Hippocampal formation (tissue), 2 donors: ENCODE data around the gene OSBPL5.

Source experiments
- DNase-seq, 2 donors: peaks; one replicate each; lab custom pipeline; 2025; lab: John Stamatoyannopoulos, UW

OSBPL5 gene

GRCh38 chr11:3096909-3097530 lies 68.1 kb downstream of the OSBPL5 start:
- no peak for DNase-seq

DNA sequence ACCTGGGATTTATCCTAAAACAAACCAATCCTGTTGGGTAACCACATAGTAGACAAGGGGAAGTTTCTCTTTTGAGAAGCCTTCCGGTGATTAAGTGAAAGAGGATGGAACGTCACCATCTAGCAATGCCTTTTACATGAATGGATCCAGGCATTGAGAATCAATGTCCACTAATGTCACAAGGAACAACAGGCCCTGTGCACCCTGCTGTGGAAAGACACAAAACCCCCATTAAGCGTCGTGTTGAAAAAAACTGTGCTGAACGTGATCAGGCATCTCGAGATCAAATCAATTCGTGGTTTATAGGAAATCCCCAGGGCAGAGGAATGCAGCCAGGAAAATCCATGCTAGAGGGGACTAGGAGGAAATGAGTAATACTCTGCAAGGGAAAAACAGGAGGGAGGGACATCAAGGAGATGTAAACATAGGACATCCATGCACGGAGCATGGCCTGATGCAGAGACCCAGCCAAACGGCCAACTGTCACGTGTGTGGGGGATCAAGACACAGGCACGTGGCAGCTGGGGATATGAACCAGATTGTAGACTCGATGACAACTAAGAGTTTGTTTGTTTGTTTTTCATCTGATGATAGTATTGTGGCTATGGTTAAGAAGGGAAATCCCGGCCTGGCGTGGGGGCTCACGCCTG lies 69.3 kb downstream of the OSBPL5 start:
- no peak for DNase-seq

DNA sequence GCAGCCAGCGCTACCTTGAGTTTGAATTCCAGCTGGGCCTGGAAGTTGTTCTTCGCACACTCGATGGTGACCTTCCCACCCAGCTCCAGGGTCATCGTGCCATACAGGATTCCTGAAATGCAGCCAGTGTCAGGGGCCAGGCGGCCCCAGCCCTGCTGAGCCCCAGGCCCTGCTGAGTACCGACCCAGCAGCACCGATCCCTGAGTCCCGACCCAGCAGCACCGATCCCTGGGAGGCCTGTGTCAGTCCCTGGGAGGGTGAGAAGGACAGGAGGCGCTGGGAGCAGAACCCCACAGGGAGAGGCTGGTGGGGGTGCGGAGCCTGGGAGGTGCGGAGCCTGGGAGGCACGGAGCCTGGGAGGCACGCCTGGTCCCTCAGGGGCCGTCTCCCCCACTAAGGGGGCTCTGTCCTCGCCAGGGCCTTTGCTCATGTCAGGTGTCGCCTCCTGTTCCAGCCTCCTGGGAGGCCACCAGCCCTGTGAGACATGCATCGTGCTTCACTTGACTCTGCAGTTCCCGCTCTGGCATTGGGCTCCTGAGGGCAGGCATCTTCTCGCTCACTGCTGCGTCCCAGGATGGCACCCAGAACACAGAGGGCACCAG lies 70.8 kb downstream of the OSBPL5 start:
- DNase-seq: no peak

GRCh38 chr11:3093281-3094191 lies 71.6 kb downstream of the OSBPL5 start:
- no peak for DNase-seq

- DNase-seq: no peak
Measured at GRCh38 chr11:3092603-3093141, 72.4 kb downstream of the OSBPL5 start.

GRCh38 chr11:3091846-3092602 lies 73.1 kb downstream of the OSBPL5 start:
- peak in 1 of 2 donors; percentile 66 for DNase-seq

DNA sequence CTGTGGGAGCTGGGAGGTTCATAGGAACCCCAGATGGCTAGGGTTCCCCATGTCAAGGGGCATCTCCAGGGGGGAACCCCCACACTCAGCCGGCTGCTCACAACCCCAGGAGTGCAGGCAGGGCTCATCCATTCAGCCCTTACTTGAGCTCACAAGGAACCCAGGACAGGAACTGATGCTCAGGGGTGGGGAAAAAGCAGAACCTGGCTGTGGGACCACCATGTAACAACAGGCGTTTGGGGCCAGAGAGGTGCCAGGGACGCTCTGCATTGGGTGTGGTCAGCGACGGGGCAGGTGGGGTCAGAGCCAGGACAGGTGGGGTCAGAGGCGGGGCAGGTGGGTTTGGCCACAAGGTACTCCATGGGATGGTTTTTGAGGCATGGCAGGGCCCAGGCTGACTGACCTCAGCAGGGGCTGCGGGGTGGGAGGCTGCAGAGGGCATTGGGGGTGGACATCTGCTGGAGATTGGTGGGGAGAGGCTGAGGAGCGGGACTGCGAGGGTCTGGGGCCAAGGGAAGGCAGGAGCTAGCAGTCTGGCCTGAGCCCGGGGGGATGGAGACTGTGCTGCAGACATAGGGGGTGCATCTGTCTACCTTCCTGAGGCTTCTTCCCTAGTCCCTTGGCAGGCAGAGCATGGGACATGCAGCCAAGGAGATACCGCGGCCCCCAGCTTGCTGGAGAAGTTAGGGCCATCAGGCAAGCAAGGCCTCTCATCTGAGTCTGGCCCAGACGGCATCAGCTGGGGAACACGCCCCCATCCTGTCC lies 73.8 kb downstream of the OSBPL5 start:
- DNase-seq: no peak

DNA sequence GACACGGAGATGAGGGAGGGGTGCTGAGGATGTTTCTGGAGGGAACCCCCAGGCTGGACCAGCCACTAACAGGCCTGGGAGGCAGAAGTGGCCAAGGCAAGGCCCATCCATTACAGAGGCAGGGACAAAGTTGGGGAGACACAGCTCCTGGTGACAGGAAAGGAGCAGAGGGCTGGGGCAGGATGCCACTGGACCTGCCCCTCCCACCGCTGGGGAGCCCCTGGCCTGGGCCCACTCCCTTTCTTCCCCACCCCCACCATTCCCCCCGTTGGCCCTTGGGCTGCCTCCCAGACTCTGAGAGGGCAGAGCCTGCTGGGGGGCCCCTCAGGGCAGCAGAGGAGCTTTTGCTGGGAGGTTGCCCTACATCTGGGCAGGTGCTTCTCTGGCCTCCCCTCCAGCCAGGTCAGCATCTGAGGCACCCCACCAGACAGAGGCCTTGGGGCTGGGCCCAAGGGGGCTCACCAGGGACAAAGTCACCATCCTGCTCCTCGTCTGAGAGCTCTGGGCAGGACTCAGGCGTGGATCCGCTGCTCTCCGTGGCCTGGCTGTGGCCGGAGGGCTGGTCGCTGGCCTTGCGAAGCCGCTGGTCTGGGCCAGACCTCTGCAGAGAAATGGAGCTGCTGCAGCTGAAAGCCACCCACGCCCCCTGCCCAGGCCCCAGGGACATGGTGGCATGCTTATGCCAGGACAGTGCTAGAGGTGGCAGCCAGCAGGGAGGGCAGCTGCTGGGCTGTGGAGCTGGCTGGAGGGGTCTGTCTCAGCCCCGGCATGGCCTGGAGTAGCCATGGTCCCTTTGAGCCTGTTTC lies 74.8 kb downstream of the OSBPL5 start:
- no peak for DNase-seq

- no peak for DNase-seq
Measured at GRCh38 chr11:3089236-3090061, 75.7 kb downstream of the OSBPL5 start.

DNA sequence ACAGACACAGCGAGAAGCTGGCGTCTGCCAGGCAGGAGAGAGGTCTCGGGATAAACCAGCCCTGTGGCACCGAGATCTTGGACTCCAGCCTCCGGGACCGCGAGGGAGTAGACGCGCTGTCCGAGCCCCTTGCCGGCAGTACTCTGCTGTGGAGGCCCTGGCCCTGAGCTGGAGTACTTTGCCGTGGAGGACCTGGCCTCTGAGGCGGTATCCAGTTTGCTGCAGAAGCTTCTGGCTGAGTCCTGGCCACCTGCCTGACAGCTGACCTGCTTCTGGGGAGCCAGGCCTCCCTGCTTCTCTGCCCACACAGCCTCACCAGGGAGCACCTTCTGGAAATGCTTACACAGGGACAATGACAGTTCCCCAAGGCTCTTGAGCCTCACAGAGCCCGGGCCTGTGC lies 76.3 kb downstream of the OSBPL5 start:
- no peak for DNase-seq

GRCh38 chr11:3087821-3088800 lies 77.0 kb downstream of the OSBPL5 start:
- DNase-seq: no peak

DNA sequence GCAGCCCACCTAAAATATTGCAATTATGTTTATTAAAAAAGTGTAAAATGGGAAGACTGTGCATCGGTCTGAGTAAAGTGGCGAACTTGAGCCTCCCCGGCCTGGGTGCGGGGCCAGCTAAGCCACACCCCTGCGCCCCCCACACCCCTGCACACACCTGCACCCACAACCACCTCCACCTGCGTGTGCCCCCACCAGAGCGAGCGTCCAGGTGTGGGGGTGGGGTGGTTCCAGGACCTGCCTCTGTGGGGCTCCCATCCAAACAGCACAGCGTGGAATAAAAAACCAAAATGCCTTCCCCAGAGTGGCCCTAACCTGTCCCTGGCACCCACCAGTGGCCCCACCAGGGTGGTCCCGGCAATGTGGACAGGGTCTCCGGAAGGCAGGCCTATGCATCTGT lies 77.7 kb downstream of the OSBPL5 start:
- no peak for DNase-seq

GRCh38 chr11:3086671-3087150 lies 78.4 kb downstream of the OSBPL5 start:
- no peak for DNase-seq

DNA sequence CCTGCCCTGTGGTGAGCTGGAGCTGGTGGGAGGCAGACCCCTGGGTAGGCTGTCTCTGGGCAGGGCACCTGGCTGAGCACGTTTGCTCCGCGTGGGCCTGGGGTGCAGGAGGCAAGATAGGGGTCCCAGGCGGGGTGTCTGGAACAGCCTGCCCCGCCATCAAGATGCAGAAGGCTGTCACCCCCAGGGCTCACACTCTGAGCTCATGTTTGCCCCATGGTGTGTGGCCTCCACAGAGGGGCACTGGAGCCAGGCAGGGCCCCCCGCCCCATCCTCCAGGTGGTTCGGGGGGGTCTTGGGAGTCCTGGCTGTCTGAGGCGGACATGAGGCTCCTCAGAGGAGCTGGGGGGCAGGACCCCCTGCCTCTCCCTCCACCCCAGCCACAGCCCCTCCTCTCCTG lies 79.0 kb downstream of the OSBPL5 start:
- DNase-seq: no peak

DNA sequence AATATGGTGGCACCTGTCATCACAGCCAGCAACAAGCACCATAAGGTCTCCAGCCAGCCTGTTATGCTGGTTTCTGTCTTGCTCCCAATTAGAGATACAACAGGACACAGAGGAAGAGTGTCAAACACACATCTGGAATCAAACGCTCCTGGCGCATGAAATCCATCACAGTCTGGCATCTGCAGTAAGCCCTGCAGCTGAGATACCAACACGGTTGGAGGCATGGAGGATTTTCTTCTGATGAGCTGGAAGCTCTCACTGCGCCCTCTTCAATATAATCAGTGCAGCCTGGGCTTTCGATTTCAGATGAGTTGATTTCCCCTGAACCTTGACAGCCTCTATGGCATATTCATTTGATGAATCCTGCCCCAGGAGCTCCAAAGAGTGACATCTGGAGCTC lies 80.1 kb downstream of the OSBPL5 start:
- DNase-seq: no peak

- no peak for DNase-seq
Measured at GRCh38 chr11:3083321-3083720, 81.8 kb downstream of the OSBPL5 start.

DNA sequence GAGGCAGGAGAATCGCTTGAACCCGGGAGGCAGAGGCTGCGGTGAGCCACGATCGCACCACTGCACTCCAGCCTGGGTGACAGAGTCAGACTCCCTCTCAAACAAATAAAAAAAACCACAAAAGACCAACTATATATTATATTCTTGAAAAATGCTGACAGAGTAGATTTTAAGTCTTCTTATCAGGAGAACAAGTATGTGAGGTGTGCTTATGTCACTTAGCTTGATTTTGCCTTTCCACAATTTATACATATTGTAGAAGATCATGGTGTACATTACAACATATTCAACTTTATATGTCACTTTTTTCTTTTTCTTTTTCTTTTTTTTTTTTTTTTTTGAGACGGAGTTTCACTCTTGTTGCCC lies 83.7 kb downstream of the OSBPL5 start:
- no peak for DNase-seq
